Measurements from ENCODE around the gene B4GALT6. TPM values are rescaled to one million over a fixed set of nuclear protein-coding genes. Genes with fewer than 3 reads are reported as not detected.

Gene B4GALT6
- total RNA-seq, 2 donors from 2014 or later = 0.52 to 0.66 TPM

DNA sequence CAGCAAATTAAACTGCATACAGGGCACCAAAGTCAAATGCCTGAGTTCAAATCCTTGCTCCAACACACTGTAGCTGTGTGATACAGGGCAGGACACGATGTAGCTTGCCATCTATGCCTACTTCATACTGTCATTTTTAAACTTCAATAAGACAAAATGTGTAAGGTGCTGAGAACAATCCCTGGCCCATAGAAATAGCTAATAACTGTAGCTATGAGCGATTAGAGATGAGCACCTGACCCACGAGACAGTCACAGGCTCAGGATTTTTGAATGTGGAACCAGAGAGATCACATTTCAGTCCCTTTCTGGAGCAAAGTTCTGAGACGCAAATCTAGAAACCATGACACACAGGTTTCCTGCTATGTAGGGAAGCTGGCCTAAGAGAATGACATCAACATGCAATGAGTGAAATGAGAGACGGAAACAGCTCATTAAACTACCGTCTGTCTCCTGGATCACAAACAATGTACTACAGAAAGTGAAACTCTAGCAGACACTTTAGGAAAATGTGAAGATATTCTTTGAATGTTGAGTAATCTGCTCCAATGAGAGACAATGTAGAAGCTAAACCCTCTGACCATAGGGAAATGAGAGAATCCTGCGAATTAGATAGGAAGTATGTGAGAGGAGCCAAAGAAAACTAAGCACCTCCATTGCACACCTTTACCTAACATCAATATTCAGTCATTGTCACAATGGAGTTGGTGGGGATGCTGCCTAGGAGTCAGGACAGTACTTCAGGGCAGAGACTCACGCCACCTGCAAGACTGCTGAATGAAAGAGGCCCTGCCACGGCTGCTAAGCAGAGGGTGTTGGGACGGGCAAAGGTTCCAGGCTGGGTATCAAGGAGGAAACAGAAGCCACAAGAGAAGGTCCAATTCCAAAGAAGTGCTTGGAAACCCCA, 25.5 kb downstream of the B4GALT6 start:
- Histone ChIP-seq H3K27ac (no peak overlapping the region), H3K27me3 (no peaks in the 10 kb centered on the region), H3K9me3 (no peaks in the 10 kb centered on the region), H3K4me3 (no peak overlapping the region), H3K36me3 (replicated peaks in 1 of 2; ENCODE audit: insufficient read depth in 1 of 2, low read depth in 2 of 2) (no peaks in the 10 kb centered on the region), H3K4me1 (no peaks in the 10 kb centered on the region)
- ATAC-seq = no peak
- TF ChIP-seq, protein P1, sequence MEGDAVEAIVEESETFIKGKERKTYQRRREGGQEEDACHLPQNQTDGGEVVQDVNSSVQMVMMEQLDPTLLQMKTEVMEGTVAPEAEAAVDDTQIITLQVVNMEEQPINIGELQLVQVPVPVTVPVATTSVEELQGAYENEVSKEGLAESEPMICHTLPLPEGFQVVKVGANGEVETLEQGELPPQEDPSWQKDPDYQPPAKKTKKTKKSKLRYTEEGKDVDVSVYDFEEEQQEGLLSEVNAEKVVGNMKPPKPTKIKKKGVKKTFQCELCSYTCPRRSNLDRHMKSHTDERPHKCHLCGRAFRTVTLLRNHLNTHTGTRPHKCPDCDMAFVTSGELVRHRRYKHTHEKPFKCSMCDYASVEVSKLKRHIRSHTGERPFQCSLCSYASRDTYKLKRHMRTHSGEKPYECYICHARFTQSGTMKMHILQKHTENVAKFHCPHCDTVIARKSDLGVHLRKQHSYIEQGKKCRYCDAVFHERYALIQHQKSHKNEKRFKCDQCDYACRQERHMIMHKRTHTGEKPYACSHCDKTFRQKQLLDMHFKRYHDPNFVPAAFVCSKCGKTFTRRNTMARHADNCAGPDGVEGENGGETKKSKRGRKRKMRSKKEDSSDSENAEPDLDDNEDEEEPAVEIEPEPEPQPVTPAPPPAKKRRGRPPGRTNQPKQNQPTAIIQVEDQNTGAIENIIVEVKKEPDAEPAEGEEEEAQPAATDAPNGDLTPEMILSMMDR (IDR thresholded peaks at IDR 0.05) = no peak
- TF ChIP-seq POLR2A (IDR thresholded peaks at IDR 0.05) = no peak
- no peak for DNase-seq
- intact Hi-C loops (cut with DNase I) = no loop called here
- whole genome bisulfite sequencing, 2 donors = 71 to 83% methylated on average over 10 of the region's 10 CpGs

DNA sequence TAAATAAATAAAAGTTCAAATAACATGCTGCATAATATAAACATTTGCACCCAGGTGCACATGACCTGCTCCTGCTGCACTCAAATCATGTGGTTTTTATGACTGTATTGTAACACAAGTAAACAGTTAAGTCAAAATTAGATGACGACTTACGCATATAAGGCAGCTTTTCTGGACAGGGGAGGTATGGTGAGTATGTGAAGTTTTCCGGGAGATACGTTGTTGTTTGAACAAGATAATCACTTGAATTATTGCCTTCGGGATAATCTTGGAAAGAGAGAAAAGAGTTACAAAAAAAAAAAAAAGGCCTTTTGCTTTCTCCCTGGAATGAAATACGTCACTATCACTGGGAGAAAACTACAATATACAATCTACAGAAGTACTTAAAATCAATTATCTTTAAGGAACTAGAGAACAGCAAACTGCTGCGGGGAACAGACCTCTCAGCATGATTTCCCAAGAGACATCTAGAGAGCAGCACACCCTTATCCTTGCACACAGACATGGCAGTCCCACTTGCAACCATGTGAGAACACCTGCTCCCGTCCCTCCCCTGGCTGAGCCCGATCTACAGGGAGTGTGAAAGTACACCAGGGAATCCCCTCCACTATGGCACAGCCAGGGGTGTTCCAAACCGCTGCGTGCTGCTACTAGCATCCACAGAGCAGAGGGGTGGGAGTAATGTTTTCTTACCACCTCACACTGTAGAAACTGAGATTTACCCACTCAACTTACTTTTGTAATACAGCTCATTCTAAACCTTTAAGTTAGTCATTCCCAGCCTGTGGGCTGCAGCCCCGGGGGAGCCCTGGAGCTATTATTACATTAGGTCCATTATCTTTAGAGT, 26.3 kb downstream of the B4GALT6 start:
- Histone ChIP-seq H3K27ac (no peak overlapping the region), H3K4me3 (no peak overlapping the region), H3K36me3 (replicated peaks in 1 of 2; ENCODE audit: insufficient read depth in 1 of 2, low read depth in 2 of 2) (no peaks in the 10 kb centered on the region), H3K9me3 (no peaks in the 10 kb centered on the region), H3K27me3 (no peaks in the 10 kb centered on the region), H3K4me1 (no peaks in the 10 kb centered on the region)
- no peak for DNase-seq
- ATAC-seq = no peak
- 72 to 73% methylated on average over 8 to 12 of the region's 12 CpGs for WGBS, 2 donors
- TF ChIP-seq POLR2A (IDR thresholded peaks at IDR 0.05) = no peak
- TF ChIP-seq, protein P1 (IDR thresholded peaks at IDR 0.05) = no peak
- intact Hi-C loops (cut with DNase I) = no loop called here

DNA sequence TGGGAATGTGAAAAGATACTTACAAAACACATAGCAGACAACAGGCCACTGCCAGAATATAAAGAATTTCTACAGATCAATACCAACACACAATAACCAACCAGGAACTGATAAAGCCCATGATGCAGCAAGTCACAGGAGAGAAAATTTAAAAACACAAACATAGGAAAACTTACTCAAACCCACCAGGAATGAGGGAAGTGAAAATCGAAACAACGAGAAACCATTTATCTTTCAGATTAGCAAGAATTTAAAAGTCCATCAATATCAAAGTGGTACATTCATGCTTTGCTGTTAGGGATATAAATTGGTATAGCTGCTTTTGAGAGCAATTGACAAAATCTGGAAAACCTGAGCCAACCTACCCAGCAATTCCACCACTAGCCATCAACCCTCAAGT, 27.6 kb downstream of the B4GALT6 start:
- H3K27me3 ChIP-seq = no peaks in the 10 kb centered on the region
- no peak for TF ChIP-seq POLR2A (IDR thresholded peaks at IDR 0.05)
- TF ChIP-seq, protein P1 (IDR thresholded peaks at IDR 0.05) = no peak
- H3K27ac ChIP-seq = no peak overlapping the region
- 67 to 71% methylated on average over 2 of the region's 2 CpGs for WGBS, 2 donors
- H3K4me3 ChIP-seq = no peak overlapping the region
- H3K4me1 ChIP-seq = no peaks in the 10 kb centered on the region
- H3K9me3 ChIP-seq = no peaks in the 10 kb centered on the region
- H3K36me3 ChIP-seq (replicated peaks in 1 of 2; ENCODE audit: insufficient read depth in 1 of 2, low read depth in 2 of 2) = no peaks in the 10 kb centered on the region
- intact Hi-C loops (cut with DNase I) = no loop called here
- DNase-seq (no peak), ATAC-seq (no peak)

DNA sequence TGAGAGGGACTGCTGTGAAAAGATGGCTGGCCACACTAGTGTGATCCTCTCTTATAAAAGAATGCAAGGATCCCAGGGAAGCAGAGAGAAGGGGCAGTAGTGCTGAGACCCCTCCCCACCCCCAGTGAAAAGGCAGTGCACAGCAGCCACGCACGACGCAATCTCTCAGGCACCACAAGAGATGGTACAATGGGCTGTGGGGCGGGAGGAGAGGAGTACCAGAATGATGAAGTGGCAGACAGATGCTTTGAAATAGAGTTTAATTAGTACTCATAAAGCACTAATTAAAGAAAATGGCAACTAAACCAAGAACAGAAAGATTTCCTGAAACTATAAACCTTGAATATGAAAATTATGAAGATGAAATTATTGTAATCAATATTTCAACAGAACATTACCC, 29.0 kb downstream of the B4GALT6 start:
- 70 to 72% methylated on average over 4 of the region's 4 CpGs for WGBS, 2 donors
- Histone ChIP-seq H3K27ac (no peak overlapping the region), H3K4me1 (no peaks in the 10 kb centered on the region), H3K4me3 (no peak overlapping the region), H3K36me3 (replicated peaks in 1 of 2; ENCODE audit: insufficient read depth in 1 of 2, low read depth in 2 of 2) (no peaks in the 10 kb centered on the region), H3K9me3 (no peaks in the 10 kb centered on the region), H3K27me3 (no peaks in the 10 kb centered on the region)
- ATAC-seq (no peak), DNase-seq (no peak)
- TF ChIP-seq, protein P1 (IDR thresholded peaks at IDR 0.05) = no peak
- no peak for TF ChIP-seq POLR2A (IDR thresholded peaks at IDR 0.05)
- intact Hi-C loops (cut with DNase I) = no loop called here

All from body of pancreas (tissue), 4 donors.